SK-N-SH (cell line): ENCODE data around the gene NBEA.

Experiments used
- FOXM1 ChIP-seq: IDR thresholded peaks from 2 replicates; pipeline ENCODE4 v1.4.0; 2012; ENCODE audit warnings: low read depth, mild to moderate bottlenecking
- MAX ChIP-seq: IDR thresholded peaks from 2 replicates; pipeline ENCODE4 v1.4.0; 2012; ENCODE audit warnings: low read depth
- MEF2A ChIP-seq: IDR thresholded peaks from 2 replicates; pipeline ENCODE4 v1.4.0; 2012; ENCODE audit warnings: low read depth, borderline replicate concordance
- NFIC ChIP-seq: IDR thresholded peaks from 2 replicates; pipeline ENCODE4 v1.4.0; 2012; ENCODE audit warnings: borderline replicate concordance
- RFX5 ChIP-seq: IDR thresholded peaks from 2 replicates; pipeline ENCODE4 v1.6.1; 2012; ENCODE audit warnings: mild to moderate bottlenecking, improper control_type of control experiment, low read length
- TF ChIP-seq, protein P1 (sequence below): fragments of 200-600 bp; sonication (generic); IDR thresholded peaks from 2 replicates; pipeline ENCODE4 v1.6.1; 2017; ENCODE audit warnings: antibody characterized with exemption, mild to moderate bottlenecking, moderate library complexity
- TF ChIP-seq, protein P2 (sequence below): fragments of 150-350 bp; IDR thresholded peaks from 2 replicates; pipeline ENCODE4 v1.6.1; 2017; ENCODE audit warnings: antibody characterized with exemption, low read length, low read depth, borderline replicate concordance

DNA sequence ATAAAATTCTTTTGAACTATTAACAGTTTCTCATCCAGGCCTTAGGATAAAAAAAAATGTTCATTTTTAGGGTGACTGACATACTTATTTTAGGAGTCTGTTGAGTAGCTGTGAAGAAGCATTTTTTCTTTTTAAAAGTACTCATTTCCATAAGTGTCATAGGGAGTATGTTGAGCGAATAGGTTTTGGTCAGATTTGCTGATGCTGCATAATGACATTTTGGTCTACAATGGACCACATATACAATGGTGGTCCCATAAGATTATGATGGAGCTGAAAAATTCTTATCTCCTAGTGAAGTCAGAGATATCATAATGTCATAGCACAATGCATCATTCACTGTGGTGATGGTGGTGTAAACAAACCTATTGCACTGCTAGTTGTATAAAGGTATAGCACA lies 17.4 kb downstream of the NBEA start:
- TF ChIP-seq, protein P1, sequence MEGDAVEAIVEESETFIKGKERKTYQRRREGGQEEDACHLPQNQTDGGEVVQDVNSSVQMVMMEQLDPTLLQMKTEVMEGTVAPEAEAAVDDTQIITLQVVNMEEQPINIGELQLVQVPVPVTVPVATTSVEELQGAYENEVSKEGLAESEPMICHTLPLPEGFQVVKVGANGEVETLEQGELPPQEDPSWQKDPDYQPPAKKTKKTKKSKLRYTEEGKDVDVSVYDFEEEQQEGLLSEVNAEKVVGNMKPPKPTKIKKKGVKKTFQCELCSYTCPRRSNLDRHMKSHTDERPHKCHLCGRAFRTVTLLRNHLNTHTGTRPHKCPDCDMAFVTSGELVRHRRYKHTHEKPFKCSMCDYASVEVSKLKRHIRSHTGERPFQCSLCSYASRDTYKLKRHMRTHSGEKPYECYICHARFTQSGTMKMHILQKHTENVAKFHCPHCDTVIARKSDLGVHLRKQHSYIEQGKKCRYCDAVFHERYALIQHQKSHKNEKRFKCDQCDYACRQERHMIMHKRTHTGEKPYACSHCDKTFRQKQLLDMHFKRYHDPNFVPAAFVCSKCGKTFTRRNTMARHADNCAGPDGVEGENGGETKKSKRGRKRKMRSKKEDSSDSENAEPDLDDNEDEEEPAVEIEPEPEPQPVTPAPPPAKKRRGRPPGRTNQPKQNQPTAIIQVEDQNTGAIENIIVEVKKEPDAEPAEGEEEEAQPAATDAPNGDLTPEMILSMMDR, result no peak
- TF ChIP-seq MAX (no peak), MEF2A (no peak), FOXM1 (no peak), NFIC (no peak), RFX5 (no peak)
- TF ChIP-seq, protein P2, sequence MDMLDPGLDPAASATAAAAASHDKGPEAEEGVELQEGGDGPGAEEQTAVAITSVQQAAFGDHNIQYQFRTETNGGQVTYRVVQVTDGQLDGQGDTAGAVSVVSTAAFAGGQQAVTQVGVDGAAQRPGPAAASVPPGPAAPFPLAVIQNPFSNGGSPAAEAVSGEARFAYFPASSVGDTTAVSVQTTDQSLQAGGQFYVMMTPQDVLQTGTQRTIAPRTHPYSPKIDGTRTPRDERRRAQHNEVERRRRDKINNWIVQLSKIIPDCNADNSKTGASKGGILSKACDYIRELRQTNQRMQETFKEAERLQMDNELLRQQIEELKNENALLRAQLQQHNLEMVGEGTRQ, result no peak
